ENCODE measurements around the gene BMP6.
"Not testable (repeated sequence)": the region's sequence is repeated elsewhere in the genome, so short reads cannot be mapped to it uniquely, and the experiment has no call there.

Gene BMP6

DNA sequence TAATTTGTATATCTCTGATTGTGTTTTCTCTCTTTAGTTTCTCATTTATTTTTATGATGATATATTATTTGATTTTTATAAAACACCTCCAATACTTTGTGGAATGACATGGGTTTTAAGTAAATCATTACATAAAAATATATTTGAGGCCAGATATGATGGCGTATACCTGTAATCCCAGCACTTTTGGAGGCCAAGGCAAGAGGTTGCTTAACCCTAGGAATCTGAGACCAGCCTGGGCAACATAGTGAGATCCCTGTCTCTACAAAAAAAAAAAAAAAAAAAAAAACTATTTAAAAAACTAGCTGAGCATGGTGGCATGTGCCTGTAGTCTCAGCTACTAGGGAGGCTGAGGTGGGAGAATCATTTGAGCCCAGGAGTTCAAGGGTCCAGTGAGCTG is 87.3 kb downstream of the BMP6 start:
- no peaks in the 10 kb centered on the region for H3K36me3 Mint-ChIP-seq
- no peak for ATAC-seq
- H3K4me3 Mint-ChIP-seq: no peak overlapping the region
- no peaks in the 10 kb centered on the region for H3K4me1 Mint-ChIP-seq
- peaks cover 8% of the 10 kb centered on the region for H3K27me3 Mint-ChIP-seq
- no peak overlapping the region for H3K27ac Mint-ChIP-seq
- no peaks in the 10 kb centered on the region for H3K9me3 Mint-ChIP-seq

DNA sequence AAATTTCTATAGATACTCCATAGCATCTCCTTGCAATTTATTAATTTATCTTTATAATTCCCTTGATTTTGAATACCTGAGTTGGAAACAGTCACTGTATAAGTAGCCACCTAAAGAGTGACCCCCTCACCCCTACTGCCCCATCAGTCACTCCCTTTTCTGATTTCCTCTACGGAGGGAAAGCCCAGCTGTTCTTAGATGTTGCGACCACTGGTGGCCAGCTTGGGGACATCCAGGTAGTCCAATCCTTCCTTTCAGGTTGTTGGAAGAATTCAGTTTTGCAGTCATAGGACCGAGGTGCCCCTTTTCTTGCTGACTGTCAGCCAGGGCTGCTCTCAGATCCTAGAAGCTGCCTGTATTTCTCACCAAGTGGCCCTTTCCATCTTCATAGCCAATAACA is 87.8 kb downstream of the BMP6 start:
- H3K4me1 Mint-ChIP-seq: no peaks in the 10 kb centered on the region
- H3K27ac Mint-ChIP-seq: no peak overlapping the region
- H3K27me3 Mint-ChIP-seq: peaks cover 8% of the 10 kb centered on the region
- no peaks in the 10 kb centered on the region for H3K9me3 Mint-ChIP-seq
- no peak overlapping the region for H3K4me3 Mint-ChIP-seq
- ATAC-seq: no peak
- no peaks in the 10 kb centered on the region for H3K36me3 Mint-ChIP-seq

DNA sequence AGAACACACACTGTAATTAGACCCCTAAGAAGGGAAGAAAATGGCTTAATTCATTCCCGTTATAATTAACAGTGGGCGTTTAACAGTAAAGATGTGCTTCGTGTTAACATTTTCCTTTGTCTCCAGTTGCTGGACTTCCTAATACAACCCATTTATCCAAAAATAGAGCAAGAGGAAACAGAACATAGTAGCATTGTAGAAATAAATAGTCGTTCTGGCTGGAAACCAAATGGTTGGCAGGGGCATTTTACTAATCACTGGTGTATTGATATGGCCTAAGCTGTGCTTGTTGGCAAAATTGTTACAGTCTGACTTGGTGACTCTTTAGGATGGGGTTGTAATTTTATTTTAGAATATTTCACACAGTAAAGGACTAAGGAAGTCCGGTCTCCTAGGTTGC is 89.8 kb downstream of the BMP6 start:
- ATAC-seq: no peak
- no peak overlapping the region for H3K27ac Mint-ChIP-seq
- H3K4me1 Mint-ChIP-seq: no peaks in the 10 kb centered on the region
- H3K27me3 Mint-ChIP-seq: peaks cover 8% of the 10 kb centered on the region
- no peaks in the 10 kb centered on the region for H3K36me3 Mint-ChIP-seq
- H3K9me3 Mint-ChIP-seq: no peaks in the 10 kb centered on the region
- no peak overlapping the region for H3K4me3 Mint-ChIP-seq

DNA sequence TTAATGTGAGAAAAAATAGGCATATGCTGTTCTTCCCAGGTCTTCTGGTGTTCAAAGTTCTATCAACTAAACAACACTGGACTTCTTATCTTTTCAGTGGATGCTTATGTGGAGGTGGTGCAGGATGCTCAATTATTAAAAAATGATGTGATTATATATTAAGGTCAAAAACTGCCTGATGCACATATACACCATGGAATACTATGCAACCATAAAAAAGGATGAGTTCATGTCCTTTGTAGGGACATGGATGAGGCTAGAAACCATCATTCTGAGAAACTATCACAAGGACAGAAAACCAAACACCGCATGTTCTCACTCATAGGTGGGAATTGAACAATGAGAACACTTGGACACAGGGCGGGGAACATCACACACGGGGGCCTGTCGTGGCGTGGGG is 91.3 kb downstream of the BMP6 start:
- not testable (repeated sequence) for ATAC-seq, H3K4me1 Mint-ChIP-seq, H3K27ac Mint-ChIP-seq, H3K9me3 Mint-ChIP-seq, H3K4me3 Mint-ChIP-seq, H3K36me3 Mint-ChIP-seq
- peaks cover 11% of the 10 kb centered on the region for H3K27me3 Mint-ChIP-seq

DNA sequence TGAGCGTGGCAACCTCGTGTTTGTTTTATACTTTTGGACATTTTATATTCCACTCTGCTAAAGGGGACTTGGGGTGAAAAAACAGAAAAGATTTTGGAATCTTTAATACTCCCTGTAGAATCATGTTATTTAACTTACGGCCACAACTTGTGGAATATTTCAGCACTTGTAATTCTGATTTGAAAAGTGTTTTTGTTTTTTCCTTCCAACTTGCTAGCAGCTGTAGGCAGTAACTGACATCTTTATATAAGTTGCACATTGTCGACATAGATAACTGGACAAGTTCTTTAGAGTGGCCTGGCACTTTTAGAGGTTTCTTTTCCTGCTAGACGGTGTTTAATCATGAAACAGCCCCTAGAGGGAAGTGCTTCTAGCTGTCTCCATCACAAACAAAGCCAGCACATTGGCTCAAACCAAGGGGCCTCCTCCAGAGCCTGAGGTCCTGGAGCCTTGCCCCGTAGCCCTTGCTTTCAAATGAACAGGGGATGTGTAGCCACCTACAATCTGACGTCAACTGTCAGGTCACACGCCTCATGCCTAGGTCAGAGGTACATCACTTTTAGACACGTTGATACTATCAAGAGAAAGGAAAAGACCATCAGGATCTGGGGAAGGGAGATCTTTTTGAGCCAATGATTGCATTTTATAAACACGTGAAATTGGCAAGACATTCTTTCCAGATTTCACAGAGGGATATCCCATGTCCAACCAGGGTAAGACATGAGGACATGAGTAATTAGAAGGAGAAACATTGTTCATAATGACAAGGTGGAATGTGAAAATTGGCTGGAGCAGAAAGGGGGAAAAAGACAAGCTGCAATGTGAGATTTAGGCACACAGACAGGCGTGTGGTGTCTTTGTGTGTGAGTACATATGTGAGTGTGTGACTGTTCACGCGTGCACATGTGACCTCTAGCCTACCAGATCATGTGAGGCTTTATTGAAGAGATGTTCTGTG is 92.6 kb downstream of the BMP6 start:
- ATAC-seq: no peak
- Mint-ChIP-seq H3K27me3 (peaks cover 24% of the 10 kb centered on the region), H3K9me3 (peaks cover 2% of the 10 kb centered on the region), H3K4me1 (no peaks in the 10 kb centered on the region), H3K36me3 (no peaks in the 10 kb centered on the region), H3K27ac (no peak overlapping the region), H3K4me3 (no peak overlapping the region)

DNA sequence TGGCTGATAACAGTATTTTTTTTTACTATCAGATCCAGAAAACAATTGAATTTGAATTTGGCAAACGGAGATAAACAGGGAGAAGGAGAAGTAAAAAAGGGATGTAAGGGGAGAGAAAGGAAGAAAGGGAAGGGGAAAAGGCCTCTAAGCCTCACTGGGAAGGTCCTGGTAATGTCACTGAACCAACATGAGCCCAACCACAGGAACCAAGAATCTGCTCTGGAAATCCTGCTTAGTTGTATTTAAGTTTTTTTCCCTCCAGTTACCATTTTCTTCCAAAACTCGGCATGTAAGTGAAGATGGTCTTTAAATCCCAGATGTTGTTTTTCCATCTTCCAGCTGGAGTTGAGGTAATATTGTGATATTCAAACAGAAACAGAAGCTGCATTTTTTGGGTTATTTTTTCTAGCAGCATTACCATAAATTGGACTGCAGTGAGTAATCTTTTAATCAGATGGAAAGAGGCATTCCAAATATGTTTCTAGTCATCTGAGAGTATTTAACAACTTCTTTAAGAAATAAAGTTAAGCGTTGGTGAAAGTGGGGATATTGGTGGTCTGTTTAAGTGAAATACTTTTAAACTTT is 93.6 kb downstream of the BMP6 start:
- Mint-ChIP-seq H3K4me3 (no peak overlapping the region), H3K27ac (no peak overlapping the region), H3K9me3 (peaks cover 2% of the 10 kb centered on the region), H3K4me1 (no peaks in the 10 kb centered on the region), H3K36me3 (no peaks in the 10 kb centered on the region), H3K27me3 (peaks cover 32% of the 10 kb centered on the region)
- ATAC-seq: no peak

- Mint-ChIP-seq H3K27ac (no peak overlapping the region), H3K36me3 (no peaks in the 10 kb centered on the region), H3K27me3 (peaks cover 32% of the 10 kb centered on the region), H3K4me3 (no peak overlapping the region), H3K4me1 (no peaks in the 10 kb centered on the region), H3K9me3 (peaks cover 2% of the 10 kb centered on the region)
- ATAC-seq: no peak
Measured at GRCh38 chr6:7820288-7820835, 94.5 kb downstream of the BMP6 start.

- Mint-ChIP-seq H3K4me1 (no peaks in the 10 kb centered on the region), H3K9me3 (peaks cover 2% of the 10 kb centered on the region), H3K36me3 (no peaks in the 10 kb centered on the region), H3K27ac (no peak overlapping the region), H3K27me3 (peaks cover 41% of the 10 kb centered on the region), H3K4me3 (no peak overlapping the region)
- no peak for ATAC-seq
Measured at GRCh38 chr6:7821426-7821825, 95.5 kb downstream of the BMP6 start.

- Mint-ChIP-seq H3K27ac (no peak overlapping the region), H3K27me3 (peaks cover 34% of the 10 kb centered on the region), H3K4me1 (no peaks in the 10 kb centered on the region), H3K4me3 (no peak overlapping the region), H3K36me3 (no peaks in the 10 kb centered on the region), H3K9me3 (peaks cover 2% of the 10 kb centered on the region)
- no peak for ATAC-seq
Measured at GRCh38 chr6:7823552-7823951, 97.7 kb downstream of the BMP6 start.

DNA sequence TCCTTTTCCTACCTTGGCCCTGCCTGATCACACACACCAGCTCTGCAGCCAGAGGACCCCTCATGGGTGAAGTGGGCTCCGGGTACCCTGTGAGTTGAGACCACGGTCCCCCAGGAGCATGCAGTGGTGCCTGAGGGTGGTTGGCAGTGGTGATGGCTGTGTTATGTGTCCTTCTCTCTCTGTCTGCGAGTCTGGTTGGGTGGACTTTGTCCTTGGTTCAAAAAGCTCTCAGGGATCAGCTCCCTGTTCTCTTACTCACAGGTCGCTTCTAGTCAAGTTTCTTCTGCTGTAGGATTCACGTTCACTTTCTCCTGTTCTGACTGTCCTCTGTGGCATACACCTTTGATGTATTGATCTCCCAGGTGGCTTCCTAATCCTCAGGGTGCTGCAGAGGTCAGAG is 100.1 kb downstream of the BMP6 start:
- peaks cover 9% of the 10 kb centered on the region for H3K36me3 Mint-ChIP-seq
- no peak for ATAC-seq
- H3K9me3 Mint-ChIP-seq: peaks cover 7% of the 10 kb centered on the region
- peaks cover 34% of the 10 kb centered on the region for H3K27me3 Mint-ChIP-seq
- no peak overlapping the region for H3K4me3 Mint-ChIP-seq
- H3K27ac Mint-ChIP-seq: no peak overlapping the region
- H3K4me1 Mint-ChIP-seq: no peaks in the 10 kb centered on the region

GRCh38 chr6:7827142-7827541 is 101.2 kb downstream of the BMP6 start:
- Mint-ChIP-seq H3K36me3 (peaks cover 11% of the 10 kb centered on the region), H3K27me3 (peaks cover 31% of the 10 kb centered on the region), H3K9me3 (peaks cover 8% of the 10 kb centered on the region), H3K27ac (no peak overlapping the region), H3K4me1 (no peaks in the 10 kb centered on the region), H3K4me3 (no peak overlapping the region)
- no peak for ATAC-seq

DNA sequence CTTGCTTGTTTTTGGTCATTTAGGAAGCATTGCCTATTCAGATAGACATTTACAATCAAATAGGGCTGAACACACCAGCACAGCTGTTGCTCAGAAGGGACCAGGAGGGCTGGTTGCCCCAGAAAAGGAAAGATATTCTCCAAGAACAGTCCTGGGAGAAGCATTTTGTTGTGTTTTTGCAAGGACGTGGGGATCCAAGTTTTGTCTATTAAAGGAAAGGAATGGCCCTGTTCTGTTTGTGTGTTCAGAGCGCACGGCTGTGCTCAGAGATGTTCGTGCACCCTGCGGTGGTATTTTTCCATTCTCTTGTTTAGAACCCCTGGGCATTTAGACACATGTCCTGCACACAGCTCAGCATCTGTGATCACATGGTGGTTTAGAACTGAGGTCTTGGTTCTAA is 102.2 kb downstream of the BMP6 start:
- Mint-ChIP-seq H3K36me3 (peaks cover 11% of the 10 kb centered on the region), H3K9me3 (peaks cover 8% of the 10 kb centered on the region), H3K4me3 (no peak overlapping the region), H3K4me1 (no peaks in the 10 kb centered on the region), H3K27ac (no peak overlapping the region), H3K27me3 (peaks cover 31% of the 10 kb centered on the region)
- ATAC-seq: no peak

DNA sequence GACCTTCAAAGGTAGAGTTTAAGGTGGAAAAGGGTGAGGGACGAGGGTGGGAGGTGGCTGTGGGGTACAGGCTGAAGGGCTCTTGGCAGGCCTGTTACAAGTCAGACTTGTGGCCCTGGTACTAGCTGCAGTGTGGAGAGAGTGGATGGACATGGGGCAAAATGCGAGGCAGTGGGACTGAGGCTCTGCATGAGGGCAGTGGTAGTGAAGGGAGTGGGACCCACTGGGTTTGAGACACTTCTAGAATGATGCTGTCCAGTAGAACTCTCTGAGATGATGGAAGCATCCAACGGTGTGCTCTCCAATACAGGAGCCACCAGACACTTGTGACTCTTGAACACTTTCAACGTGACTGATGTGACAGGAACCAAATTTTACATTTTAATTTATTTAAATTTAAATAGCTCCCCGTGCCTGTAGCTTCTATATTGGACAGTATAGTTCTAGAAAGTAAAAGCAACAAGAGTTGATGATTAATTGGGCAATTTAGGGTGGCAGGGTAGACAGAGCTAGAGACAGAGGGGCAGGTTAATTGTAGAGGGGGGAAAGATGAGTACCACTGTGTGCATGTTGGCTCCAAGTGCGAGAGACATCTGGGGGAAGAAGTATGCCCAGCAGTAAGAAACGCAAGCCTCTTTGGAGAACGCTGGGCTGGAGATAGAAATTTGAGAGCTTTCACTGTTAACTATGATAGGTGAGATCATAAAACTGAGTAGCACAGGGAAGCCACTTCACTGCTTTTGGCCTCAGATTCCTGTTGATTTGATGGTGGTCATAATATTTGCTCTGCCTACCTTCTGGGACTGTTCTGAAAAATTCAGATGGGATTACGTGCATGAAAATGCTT is 107.2 kb downstream of the BMP6 start:
- H3K36me3 Mint-ChIP-seq: peaks cover 11% of the 10 kb centered on the region
- no peak for ATAC-seq
- peaks cover 20% of the 10 kb centered on the region for H3K27me3 Mint-ChIP-seq
- H3K4me1 Mint-ChIP-seq: peaks cover 6% of the 10 kb centered on the region
- H3K27ac Mint-ChIP-seq: no peak overlapping the region
- peaks cover 6% of the 10 kb centered on the region for H3K9me3 Mint-ChIP-seq
- H3K4me3 Mint-ChIP-seq: no peak overlapping the region

GRCh38 chr6:7833751-7834070 is 107.8 kb downstream of the BMP6 start:
- no peak overlapping the region for H3K27ac Mint-ChIP-seq
- peaks cover 6% of the 10 kb centered on the region for H3K9me3 Mint-ChIP-seq
- peaks cover 11% of the 10 kb centered on the region for H3K36me3 Mint-ChIP-seq
- H3K4me3 Mint-ChIP-seq: no peak overlapping the region
- ATAC-seq: no peak
- peaks cover 20% of the 10 kb centered on the region for H3K27me3 Mint-ChIP-seq
- H3K4me1 Mint-ChIP-seq: peaks cover 6% of the 10 kb centered on the region

- Mint-ChIP-seq H3K9me3 (no peaks in the 10 kb centered on the region), H3K4me3 (no peak overlapping the region), H3K4me1 (peaks cover 6% of the 10 kb centered on the region), H3K27ac (no peak overlapping the region), H3K27me3 (peaks cover 20% of the 10 kb centered on the region), H3K36me3 (no peaks in the 10 kb centered on the region)
- no peak for ATAC-seq
Measured at GRCh38 chr6:7836371-7837026, 110.6 kb downstream of the BMP6 start.
